SK-N-SH (cell line): ENCODE data around the gene CDHR4. TPM values are rescaled to one million over a fixed set of nuclear protein-coding genes. Genes with fewer than 3 reads are reported as not detected.

ENCODE experiments used
- CTCF ChIA-PET: fragments of 300-600, 350-600 bp; formaldehyde crosslinking; extraction: SDS; loops from one replicate; lab custom pipeline; 2021; lab: Yijun Ruan, JAX
- POLR2A ChIA-PET: fragments of 350-600 bp; sonication (Branson Sonifier 250); formaldehyde crosslinking; extraction: SDS; loops from one replicate; lab custom pipeline; 2020; ENCODE audit warnings: antibody characterized with exemption, inconsistent platforms; lab: Yijun Ruan, JAX
- DNase-seq: peaks from one replicate; pipeline ENCODE4 v3.0.0; 2012
- H2AFZ ChIP-seq: fragments of 200-600 bp; sonication (generic); 2 replicates; pipeline ENCODE4 v1.8.1; 2016; ENCODE audit warnings: antibody characterized with exemption, mild to moderate bottlenecking, low read depth
- H3F3A ChIP-seq: fragments of 200-600 bp; sonication (generic); replicated peaks from 2 replicates; pipeline ENCODE3; 2016; ENCODE audit warnings: antibody characterized with exemption, mild to moderate bottlenecking; ENCODE audit not compliant: insufficient read depth
- H3K27ac ChIP-seq, 2 experiments: fragments of 200-500 bp in 1 of 2; fragments of 200-600 bp in 1 of 2; sonication (Bioruptor generic) in 1 of 2; sonication (generic), shearing (Covaris generic) in 1 of 2; 2 replicates each; pipeline versions ENCODE4 v1.5.1 to v1.6.1; 2014 to 2016; ENCODE audit warnings: low read depth in 2 of 2, inconsistent platforms in 1 of 2, low read length in 1 of 2, mild to moderate bottlenecking in 1 of 2, mixed read lengths in 1 of 2
- H3K27me3 ChIP-seq: fragments of 200-600 bp; sonication (generic), shearing (Covaris generic); 2 replicates; pipeline ENCODE4 v1.6.1; 2016; ENCODE audit warnings: mixed run types; ENCODE audit not compliant: insufficient read depth
- H3K36me3 ChIP-seq, 2 experiments: fragments of 200-500 bp in 1 of 2; fragments of 200-600 bp in 1 of 2; sonication (Bioruptor generic) in 1 of 2; sonication (generic) in 1 of 2; replicated peaks in 1 of 2; 2 replicates each; pipeline versions ENCODE3 to v1.5.1; 2014 to 2016; ENCODE audit warnings: low read length in 1 of 2, mild to moderate bottlenecking in 1 of 2; ENCODE audit not compliant: insufficient read depth in 2 of 2, control insufficient read depth in 1 of 2
- H3K4me1 ChIP-seq, 2 experiments: fragments of 200-500 bp in 1 of 2; fragments of 200-600 bp in 1 of 2; sonication (Bioruptor generic) in 1 of 2; sonication (generic), shearing (Covaris generic) in 1 of 2; 2 replicates each; pipeline versions ENCODE4 v1.5.1 to v1.6.1; 2014 to 2016; ENCODE audit warnings: low read depth in 1 of 2, low read length in 1 of 2, mixed run types in 1 of 2; ENCODE audit not compliant: insufficient read depth in 2 of 2, control insufficient read depth in 1 of 2
- H3K4me2 ChIP-seq: fragments of 200-600 bp; sonication (generic), shearing (Covaris generic); 2 replicates; pipeline ENCODE4 v1.6.1; 2017; ENCODE audit warnings: mixed run types
- H3K4me3 ChIP-seq, 2 experiments: fragments of 200-500 bp in 1 of 2; fragments of 200-600 bp in 1 of 2; sonication (Bioruptor generic) in 1 of 2; sonication (generic), shearing (Covaris generic) in 1 of 2; 2 replicates each; pipeline versions ENCODE4 v1.5.1 to v1.8.1; 2014 to 2016; ENCODE audit warnings: low read depth in 2 of 2, inconsistent platforms in 1 of 2, low read length in 1 of 2, mild to moderate bottlenecking in 1 of 2, mixed read lengths in 1 of 2, moderate library complexity in 1 of 2
- H3K79me2 ChIP-seq: fragments of 200-600 bp; sonication (generic); 2 replicates; pipeline ENCODE4 v1.8.1; 2017; ENCODE audit warnings: mild to moderate bottlenecking; ENCODE audit not compliant: insufficient read depth
- H3K9ac ChIP-seq: fragments of 200-600 bp; sonication (generic); 2 replicates; pipeline ENCODE4 v1.6.1; 2017; ENCODE audit warnings: mixed run types
- H3K9me2 ChIP-seq: fragments of 200-600 bp; sonication (generic); 2 replicates; pipeline ENCODE4 v1.6.1; 2017; ENCODE audit warnings: mixed run types
- H3K9me3 ChIP-seq: fragments of 200-600 bp; sonication (generic); 2 replicates; pipeline ENCODE4 v1.6.1; 2017; ENCODE audit warnings: mixed run types, mild to moderate bottlenecking, moderate library complexity
- H4K20me1 ChIP-seq: fragments of 200-600 bp; sonication (generic); 2 replicates; pipeline ENCODE4 v1.6.1; 2017; ENCODE audit warnings: mild to moderate bottlenecking, mixed run types; ENCODE audit not compliant: insufficient read depth
- EP300 ChIP-seq, 2 experiments: IDR thresholded peaks; 2 replicates each; pipeline versions ENCODE4 v1.4.0 to v1.6.1; 2012; ENCODE audit warnings: borderline replicate concordance in 1 of 2, low read depth in 1 of 2, low read length in 1 of 2
- EZH2phosphoT487 ChIP-seq: fragments of 200-600 bp; sonication (generic); IDR thresholded peaks from 2 replicates; pipeline ENCODE4 v1.6.1; 2017; ENCODE audit warnings: low read depth, mixed run types, mild to moderate bottlenecking, antibody characterized with exemption, moderate library complexity, borderline replicate concordance
- FOSL2 ChIP-seq: IDR thresholded peaks from 2 replicates; pipeline ENCODE4 v1.4.0; 2012; ENCODE audit warnings: low read depth, mild to moderate bottlenecking, moderate library complexity, borderline replicate concordance
- IRF3 ChIP-seq: fragments of 150-350 bp; IDR thresholded peaks from 2 replicates; pipeline ENCODE4 v1.6.1; 2016; ENCODE audit warnings: mild to moderate bottlenecking, low read depth, low read length
- MEF2A ChIP-seq: IDR thresholded peaks from 2 replicates; pipeline ENCODE4 v1.4.0; 2012; ENCODE audit warnings: low read depth, borderline replicate concordance
- NRF1 ChIP-seq: IDR thresholded peaks from 2 replicates; pipeline ENCODE4 v1.6.1; 2012; ENCODE audit warnings: low read depth, mild to moderate bottlenecking, low read length
- RCOR1 ChIP-seq: fragments of 150-350 bp; IDR thresholded peaks from 2 replicates; pipeline ENCODE4 v1.6.1; 2017; ENCODE audit warnings: antibody characterized with exemption, low read length
- SIN3A ChIP-seq: IDR thresholded peaks from 2 replicates; pipeline ENCODE4 v1.6.1; 2012; ENCODE audit warnings: low read depth, mild to moderate bottlenecking, low read length, moderate library complexity, borderline replicate concordance
- SMC3 ChIP-seq: IDR thresholded peaks from 2 replicates; pipeline ENCODE4 v1.6.1; 2012; ENCODE audit warnings: low read depth, low read length, improper control_type of control experiment
- TEAD4 ChIP-seq: IDR thresholded peaks from 2 replicates; pipeline ENCODE4 v1.4.0; 2012; ENCODE audit warnings: mild to moderate bottlenecking, borderline replicate concordance; ENCODE audit not compliant: insufficient read depth
- ZBTB33 ChIP-seq: IDR thresholded peaks from 2 replicates; pipeline ENCODE4 v1.4.0; 2012; ENCODE audit warnings: low read depth, borderline replicate concordance
- WGBS: methylation state at CpG from one replicate; pipeline ENCODE4 v1.1.6; 2017; ENCODE audit warnings: low lambda C conversion rate; 5-methylcytosine and 5-hydroxymethylcytosine counted together
- polyA plus RNA-seq, 3 experiments: library from polyadenylated mRNA; depleted of rRNA; stranded (reverse); fragments of >200 nt; gene quantifications; 2 replicates each; pipeline ENCODE4 v1.2.3, GENCODE V29; 2012
- TF ChIP-seq, protein P1 (sequence below): fragments of 200-600 bp; sonication (generic); IDR thresholded peaks from 2 replicates; pipeline ENCODE4 v1.6.1; 2017; ENCODE audit warnings: antibody characterized with exemption, mild to moderate bottlenecking, moderate library complexity
- TF ChIP-seq, protein P2 (sequence below): IDR thresholded peaks from 2 replicates; pipeline ENCODE4; 2012

Gene CDHR4
- polyA plus RNA-seq, 1 of the 3 experiments (the other 2 are of a cell fraction): 0.07 TPM

GRCh38 chr3:49799105-49799504 is 568 bp downstream of the CDHR4 start:
- ChIA-PET CTCF (interaction anchor here (1.2 to 17.6 kb wide), 3 partner anchors 37 to 101 kb away, joined by 3 to 386 read pairs (median 3); no protein-coding TSS in a partner anchor), POLR2A (no interaction called here)
- WGBS: 75% methylated on average over 1 of the region's 1 CpG
- Histone ChIP-seq H3K27ac (no peak overlapping the region), H3K4me3 (no peak overlapping the region), H3K36me3 (no peaks in the 10 kb centered on the region), H3K9me2 (no peaks in the 10 kb centered on the region), H3K9ac (no peak overlapping the region), H3K27me3 (no peaks in the 10 kb centered on the region), H3F3A (no peaks in the 10 kb centered on the region), H2AFZ (no peak overlapping the region), H3K4me2 (no peak overlapping the region), H3K4me1 (peaks cover 0 to 5% of the 10 kb centered on the region in 2 experiments; a peak in 2 of 4 replicates), H3K9me3 (no peaks in the 10 kb centered on the region), H4K20me1 (no peaks in the 10 kb centered on the region)
- no peak for DNase-seq
- no peak for TF ChIP-seq TEAD4
- TF ChIP-seq, protein P1, sequence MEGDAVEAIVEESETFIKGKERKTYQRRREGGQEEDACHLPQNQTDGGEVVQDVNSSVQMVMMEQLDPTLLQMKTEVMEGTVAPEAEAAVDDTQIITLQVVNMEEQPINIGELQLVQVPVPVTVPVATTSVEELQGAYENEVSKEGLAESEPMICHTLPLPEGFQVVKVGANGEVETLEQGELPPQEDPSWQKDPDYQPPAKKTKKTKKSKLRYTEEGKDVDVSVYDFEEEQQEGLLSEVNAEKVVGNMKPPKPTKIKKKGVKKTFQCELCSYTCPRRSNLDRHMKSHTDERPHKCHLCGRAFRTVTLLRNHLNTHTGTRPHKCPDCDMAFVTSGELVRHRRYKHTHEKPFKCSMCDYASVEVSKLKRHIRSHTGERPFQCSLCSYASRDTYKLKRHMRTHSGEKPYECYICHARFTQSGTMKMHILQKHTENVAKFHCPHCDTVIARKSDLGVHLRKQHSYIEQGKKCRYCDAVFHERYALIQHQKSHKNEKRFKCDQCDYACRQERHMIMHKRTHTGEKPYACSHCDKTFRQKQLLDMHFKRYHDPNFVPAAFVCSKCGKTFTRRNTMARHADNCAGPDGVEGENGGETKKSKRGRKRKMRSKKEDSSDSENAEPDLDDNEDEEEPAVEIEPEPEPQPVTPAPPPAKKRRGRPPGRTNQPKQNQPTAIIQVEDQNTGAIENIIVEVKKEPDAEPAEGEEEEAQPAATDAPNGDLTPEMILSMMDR: no peak
- TF ChIP-seq NRF1: no peak
- no peak for TF ChIP-seq IRF3
- no peak for TF ChIP-seq EP300 (IDR thresholded peaks at IDR 0.05; ENCODE audit: borderline replicate concordance in 1 of 2, low read depth in 1 of 2, low read length in 1 of 2)
- no peak for TF ChIP-seq RCOR1
- TF ChIP-seq SMC3: no peak
- TF ChIP-seq SIN3A: no peak
- no peak for TF ChIP-seq ZBTB33
- no peak for TF ChIP-seq MEF2A
- TF ChIP-seq FOSL2: no peak
- TF ChIP-seq, protein P2, sequence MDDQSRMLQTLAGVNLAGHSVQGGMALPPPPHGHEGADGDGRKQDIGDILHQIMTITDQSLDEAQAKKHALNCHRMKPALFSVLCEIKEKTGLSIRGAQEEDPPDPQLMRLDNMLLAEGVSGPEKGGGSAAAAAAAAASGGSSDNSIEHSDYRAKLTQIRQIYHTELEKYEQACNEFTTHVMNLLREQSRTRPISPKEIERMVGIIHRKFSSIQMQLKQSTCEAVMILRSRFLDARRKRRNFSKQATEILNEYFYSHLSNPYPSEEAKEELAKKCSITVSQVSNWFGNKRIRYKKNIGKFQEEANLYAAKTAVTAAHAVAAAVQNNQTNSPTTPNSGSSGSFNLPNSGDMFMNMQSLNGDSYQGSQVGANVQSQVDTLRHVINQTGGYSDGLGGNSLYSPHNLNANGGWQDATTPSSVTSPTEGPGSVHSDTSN: no peak
- no peak for TF ChIP-seq EZH2phosphoT487
- TF ChIP-seq, all 33 proteins: peak for 0
- H3K79me2 ChIP-seq: no peaks in the 10 kb centered on the region
